Esophagus muscularis mucosa (tissue), 4 donors: Measurements from ENCODE around the gene PCNX1. TPM values are rescaled to one million over a fixed set of nuclear protein-coding genes. Genes with fewer than 3 reads are reported as not detected.
"Not testable (repeated sequence)": the region's sequence is repeated elsewhere in the genome, so short reads cannot be mapped to it uniquely, and the experiment has no call there.

Source experiments
- DNase-seq: peaks from one replicate; pipeline ENCODE4 v3.0.0-alpha.2; 2017; ENCODE audit errors: extremely low spot score
- H3K27ac ChIP-seq, 4 donors: fragments of 200-600 bp; sonication (generic); replicated peaks in 1 of 4; 1 replicate in 3 of 4; 2 replicates in 1 of 4; pipeline ENCODE4 v1.5.1; 2016 to 2019; ENCODE audit warnings: mild to moderate bottlenecking in 1 of 4
- H3K27me3 ChIP-seq, 4 donors: fragments of 200-600 bp; sonication (generic); one replicate each; pipeline versions ENCODE4 v1.5.1 to v1.6.0; 2016 to 2019
- H3K36me3 ChIP-seq, 4 donors: fragments of 200-600 bp; sonication (generic); one replicate each; pipeline ENCODE4 v1.5.1; 2016 to 2019
- H3K4me1 ChIP-seq, 4 donors: fragments of 200-600 bp; sonication (generic); one replicate each; pipeline ENCODE4 v1.5.1; 2016 to 2019
- H3K4me3 ChIP-seq, 4 donors: fragments of 200-600 bp; sonication (generic); 1 replicate in 2 of 4; 2 replicates in 2 of 4; pipeline ENCODE4 v1.5.1; 2016 to 2019; ENCODE audit warnings: mild to moderate bottlenecking in 4 of 4, moderate library complexity in 1 of 4
- H3K9me3 ChIP-seq, 4 donors: fragments of 200-600 bp; sonication (generic); 1 replicate in 3 of 4; 2 replicates in 1 of 4; pipeline ENCODE4 v1.5.1; 2016 to 2019
- EP300 ChIP-seq: sonication (generic); formaldehyde crosslinking; IDR thresholded peaks from one replicate; pipeline ENCODE4 v1.6.1; 2017; ENCODE audit warnings: antibody characterized with exemption
- POLR2A ChIP-seq: fragments of 450-650 bp; IDR thresholded peaks from one replicate; pipeline ENCODE4 v1.6.1; 2017; ENCODE audit warnings: antibody characterized with exemption, moderate library complexity, mild to moderate bottlenecking, low read depth
- POLR2AphosphoS5 ChIP-seq, 2 donors: sonication (generic); formaldehyde crosslinking; IDR thresholded peaks; one replicate each; pipeline ENCODE4 v1.6.1; 2017; ENCODE audit warnings: antibody characterized with exemption in 2 of 2
- WGBS: methylation state at CpG from one replicate; pipeline ENCODE4 v1.1.5; 2018; 5-methylcytosine and 5-hydroxymethylcytosine counted together
- intact Hi-C: fragments of 100-400 bp; cut with DNase I; formaldehyde crosslinking; loops from one replicate; pipeline ENCODE4 v1.15.1; 2023
- total RNA-seq, 4 donors: library from RNA; depleted of rRNA; stranded (reverse); fragments of >200 nt; gene quantifications; one replicate each; pipeline versions ENCODE4 v1.1.0 to v1.2.1, GENCODE V29; 2016
- TF ChIP-seq, protein P1 (sequence below), 3 experiments: fragments of 200-600 bp in 2 of 3; fragments of 450-650 bp in 1 of 3; sonication (generic) in 2 of 3; IDR thresholded peaks; one replicate each; pipeline ENCODE4 v1.5.1; 2017 to 2019; ENCODE audit warnings: antibody characterized with exemption in 3 of 3, mild to moderate bottlenecking in 2 of 3, moderate library complexity in 1 of 3

PCNX1 gene
- total RNA-seq, 4 donors from 2014 or later = 56.3 to 62.5 (median 59.6) TPM

DNA sequence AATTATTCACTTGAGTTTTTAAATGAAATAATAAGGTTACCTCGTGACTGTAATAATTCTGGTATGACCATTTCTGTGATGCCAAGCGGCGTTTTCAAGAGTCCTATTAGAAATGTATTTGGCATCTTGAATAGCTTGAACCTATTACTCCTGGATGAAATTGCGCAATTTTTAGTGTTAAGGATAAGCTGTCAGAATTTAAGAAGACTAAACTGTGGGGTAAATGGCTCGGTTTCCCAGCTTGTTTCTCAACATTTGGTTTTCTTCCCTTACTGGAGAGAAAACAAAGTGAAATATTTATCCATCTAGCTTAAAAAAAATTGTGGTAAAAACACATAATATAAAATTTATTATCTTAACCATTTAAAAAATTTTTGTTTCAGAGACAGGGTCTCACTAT lies 26.8 kb downstream of the PCNX1 start:
- Histone ChIP-seq H3K27ac (peak overlapping the region; percentile 6 to 67 (median 42)), H3K9me3 (no peaks in the 10 kb centered on the region), H3K27me3 (no peaks in the 10 kb centered on the region), H3K36me3 (no peaks in the 10 kb centered on the region), H3K4me1 (peaks cover 34 to 61% (median 50%) of the 10 kb centered on the region in 4 donors), H3K4me3 (no peak overlapping the region)
- TF ChIP-seq, protein P1, sequence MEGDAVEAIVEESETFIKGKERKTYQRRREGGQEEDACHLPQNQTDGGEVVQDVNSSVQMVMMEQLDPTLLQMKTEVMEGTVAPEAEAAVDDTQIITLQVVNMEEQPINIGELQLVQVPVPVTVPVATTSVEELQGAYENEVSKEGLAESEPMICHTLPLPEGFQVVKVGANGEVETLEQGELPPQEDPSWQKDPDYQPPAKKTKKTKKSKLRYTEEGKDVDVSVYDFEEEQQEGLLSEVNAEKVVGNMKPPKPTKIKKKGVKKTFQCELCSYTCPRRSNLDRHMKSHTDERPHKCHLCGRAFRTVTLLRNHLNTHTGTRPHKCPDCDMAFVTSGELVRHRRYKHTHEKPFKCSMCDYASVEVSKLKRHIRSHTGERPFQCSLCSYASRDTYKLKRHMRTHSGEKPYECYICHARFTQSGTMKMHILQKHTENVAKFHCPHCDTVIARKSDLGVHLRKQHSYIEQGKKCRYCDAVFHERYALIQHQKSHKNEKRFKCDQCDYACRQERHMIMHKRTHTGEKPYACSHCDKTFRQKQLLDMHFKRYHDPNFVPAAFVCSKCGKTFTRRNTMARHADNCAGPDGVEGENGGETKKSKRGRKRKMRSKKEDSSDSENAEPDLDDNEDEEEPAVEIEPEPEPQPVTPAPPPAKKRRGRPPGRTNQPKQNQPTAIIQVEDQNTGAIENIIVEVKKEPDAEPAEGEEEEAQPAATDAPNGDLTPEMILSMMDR (IDR thresholded peaks at IDR 0.05) = no peak
- TF ChIP-seq EP300 = no peak
- no peak for TF ChIP-seq POLR2AphosphoS5 (IDR thresholded peaks at IDR 0.05)
- no peak for TF ChIP-seq POLR2A
- WGBS = 63% methylated on average over 5 of the region's 5 CpGs
- intact Hi-C loops = no loop called here
- DNase-seq = no peak

DNA sequence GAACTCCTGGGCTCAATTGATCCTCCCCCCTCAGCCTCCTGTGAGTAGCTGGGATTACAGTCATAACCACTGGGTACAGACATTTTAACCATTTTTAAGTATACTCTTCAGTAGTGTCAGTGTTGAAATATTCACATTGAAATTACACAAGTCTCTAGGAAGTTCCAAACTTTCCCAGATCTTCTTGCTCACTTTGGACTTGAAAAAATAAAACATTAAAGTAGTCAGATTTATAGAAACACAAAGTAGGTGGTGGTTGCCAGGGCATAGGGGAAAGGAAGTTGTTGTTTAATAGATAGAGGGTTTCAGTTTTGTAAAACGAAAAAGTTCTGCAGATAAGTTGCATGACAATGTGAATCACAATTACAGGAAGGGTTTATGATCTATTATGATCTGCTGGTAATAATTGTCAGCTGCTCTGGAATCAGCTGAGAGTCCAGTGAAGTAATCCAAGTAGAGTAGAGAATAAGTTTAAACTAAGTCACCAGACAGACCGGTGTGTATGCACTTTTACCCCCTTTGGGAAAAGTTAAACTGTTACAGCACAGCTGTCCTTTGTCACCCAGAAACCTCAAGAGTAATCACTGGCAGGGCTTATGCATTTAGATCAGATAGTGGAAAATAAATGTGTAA lies 27.4 kb downstream of the PCNX1 start:
- no peak for DNase-seq
- TF ChIP-seq EP300 (no peak), POLR2AphosphoS5 (IDR thresholded peaks at IDR 0.05) (no peak), POLR2A (no peak)
- TF ChIP-seq, protein P1 (IDR thresholded peaks at IDR 0.05) = no peak
- no peaks in the 10 kb centered on the region for H3K27me3 ChIP-seq
- H3K4me1 ChIP-seq = peaks cover 34 to 55% (median 48%) of the 10 kb centered on the region in 4 donors
- no peaks in the 10 kb centered on the region for H3K36me3 ChIP-seq
- no peaks in the 10 kb centered on the region for H3K9me3 ChIP-seq
- H3K4me3 ChIP-seq = peak overlapping the region in 1 of 4 donors; percentile 5
- 7% methylated on average over 2 of the region's 2 CpGs for WGBS
- peak overlapping the region; percentile 6 to 67 (median 42) for H3K27ac ChIP-seq
- intact Hi-C loops = no loop called here

DNA sequence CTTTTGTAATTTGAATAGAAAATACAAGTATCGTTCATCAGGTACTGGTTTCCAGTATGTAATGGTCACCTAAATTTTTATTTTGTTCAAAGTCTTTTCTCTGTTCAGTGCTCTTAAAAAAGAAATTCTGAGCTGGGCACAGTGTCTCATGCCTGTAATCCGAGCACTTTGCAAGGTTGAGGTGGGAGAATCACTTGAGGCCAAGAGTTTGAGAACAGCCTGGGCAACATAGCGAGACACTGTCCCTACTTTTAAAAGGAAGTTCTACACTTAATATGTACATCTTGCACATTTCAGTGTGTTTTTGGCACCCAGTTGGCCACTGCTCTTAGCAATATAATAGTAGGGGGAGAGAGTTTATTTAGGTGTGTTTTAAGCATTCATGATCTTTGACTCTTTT lies 27.9 kb downstream of the PCNX1 start:
- Histone ChIP-seq H3K27me3 (no peaks in the 10 kb centered on the region), H3K9me3 (no peaks in the 10 kb centered on the region), H3K27ac (peak overlapping the region; percentile 1 to 67 (median 42)), H3K4me3 (peak overlapping the region in 1 of 4 donors; percentile 5), H3K4me1 (peaks cover 34 to 50% (median 45%) of the 10 kb centered on the region in 4 donors), H3K36me3 (no peaks in the 10 kb centered on the region)
- no peak for DNase-seq
- intact Hi-C loops = no loop called here
- WGBS = 64% methylated on average over 3 of the region's 3 CpGs
- TF ChIP-seq POLR2A = no peak
- TF ChIP-seq, protein P1 (IDR thresholded peaks at IDR 0.05) = no peak
- no peak for TF ChIP-seq EP300
- TF ChIP-seq POLR2AphosphoS5 (IDR thresholded peaks at IDR 0.05) = no peak

DNA sequence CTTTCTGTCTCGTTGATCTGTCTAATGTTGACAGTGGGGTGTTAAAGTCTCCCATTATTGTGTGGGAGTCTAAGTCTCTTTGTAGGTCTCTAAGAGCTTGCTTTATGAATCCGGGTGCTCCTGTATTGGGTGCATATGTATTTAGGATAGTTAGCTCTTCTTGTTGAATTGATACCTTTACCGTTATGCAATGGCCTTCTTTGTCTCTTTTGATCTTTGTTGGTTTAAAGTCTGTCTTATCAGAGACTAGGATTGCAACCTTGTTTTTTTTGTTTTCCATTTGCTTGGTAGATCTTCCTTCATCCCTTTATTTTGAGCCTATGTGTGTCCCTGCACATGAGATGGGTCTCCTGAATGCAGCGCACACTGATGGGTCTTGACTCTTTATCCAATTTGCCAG lies 32.4 kb downstream of the PCNX1 start:
- H3K9me3 ChIP-seq, H3K36me3 ChIP-seq, DNase-seq, H3K4me3 ChIP-seq, H3K27ac ChIP-seq, intact Hi-C loops, H3K27me3 ChIP-seq: not testable (repeated sequence)
- 92% methylated on average over 4 of the region's 4 CpGs for WGBS
- peaks cover 9 to 11% (median 10%) of the 10 kb centered on the region in 4 donors for H3K4me1 ChIP-seq

DNA sequence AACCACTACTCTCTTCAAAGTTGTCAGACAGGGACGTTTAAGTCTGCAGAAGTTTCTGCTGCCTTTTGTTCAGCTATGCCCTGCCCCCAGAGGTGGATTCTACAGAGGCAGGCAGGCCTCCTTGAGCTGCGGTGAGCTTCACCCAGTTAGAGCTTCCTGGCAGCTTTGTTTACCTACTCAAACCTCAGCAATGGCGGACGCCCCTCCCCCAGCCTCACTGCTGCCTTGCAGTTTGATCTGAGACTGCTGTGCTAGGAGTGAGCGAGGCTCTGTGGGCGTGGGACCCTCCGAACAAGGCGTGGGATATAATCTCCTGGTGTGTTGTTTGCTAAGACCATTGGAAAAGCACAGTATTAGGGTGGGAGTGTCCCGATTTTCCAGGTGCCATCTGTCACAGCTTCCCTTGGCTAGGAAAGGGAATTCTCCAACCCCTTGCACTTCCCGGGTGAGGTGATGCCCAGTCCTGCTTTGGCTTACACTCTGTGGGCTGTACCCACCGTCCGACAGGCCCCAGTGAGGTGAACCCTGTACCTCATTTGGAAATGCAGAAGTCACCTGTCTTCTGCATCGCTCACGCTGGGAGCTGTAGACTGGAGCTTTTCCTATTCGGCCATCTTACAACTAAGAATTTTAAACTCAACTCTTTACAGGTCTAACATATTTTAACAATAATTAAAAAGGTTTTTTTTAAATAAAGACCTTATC lies 34.5 kb downstream of the PCNX1 start:
- H3K4me3 ChIP-seq, H3K27me3 ChIP-seq, DNase-seq, H3K4me1 ChIP-seq, H3K9me3 ChIP-seq, H3K27ac ChIP-seq, intact Hi-C loops, H3K36me3 ChIP-seq: not testable (repeated sequence)
- 92% methylated on average over 14 of the region's 15 CpGs for WGBS
